ENCODE results near the gene KRT73.

- TF ChIP-seq CTCF (conservative IDR thresholded peaks at IDR 0.05 in 1 of 2, IDR thresholded peaks at IDR 0.05 in 1 of 2; ENCODE audit: low read depth in 1 of 2, low read length in 2 of 2) (no peak), EZH2 (IDR thresholded peaks at IDR 0.05; ENCODE audit: low read length, missing control alignments) (no peak)
Observed at GRCh38 chr12:52598966-52599365, 19.4 kb downstream of the KRT73 start.

Measured in fibroblast of lung (primary cell).